RPMI7951 (cell line): Measurements from ENCODE around the gene PPP3CA. TPM values are rescaled to one million over a fixed set of nuclear protein-coding genes. Genes with fewer than 3 reads are reported as not detected.

Source experiments
- DNase-seq: peaks from one replicate; pipeline ENCODE4 v3.0.0-alpha.2; 2012; ENCODE audit warnings: low read depth
- total RNA-seq: library from RNA; depleted of rRNA; stranded (reverse); fragments of >200 nt; shearing (Covaris generic); gene quantifications from 2 replicates; pipeline ENCODE4 v1.2.3, GENCODE V29; 2014; rRNA removed

PPP3CA gene
- 31.2 and 45.4 TPM in 2 replicates for total RNA-seq

DNA sequence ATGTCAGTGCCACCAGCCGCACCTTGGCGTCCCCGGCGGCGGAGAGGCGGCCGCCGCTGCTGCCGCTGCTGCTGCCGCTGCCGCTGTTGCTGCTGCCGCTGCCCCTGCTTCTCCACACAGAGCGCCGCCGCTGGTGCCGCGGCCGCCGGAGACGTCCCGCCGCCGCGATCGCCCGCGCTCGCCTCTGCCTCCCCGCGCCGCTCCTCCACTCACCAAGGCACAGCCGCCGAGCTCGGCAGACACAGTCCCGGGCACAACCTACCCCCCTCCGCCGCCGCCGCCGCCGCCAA is at the start of gene PPP3CA:
Gene PPP3CA, minus strand, starts transcription at position 260 of the 290 bp plus-strand sequence.
- DNase-seq, result no peak

DNA sequence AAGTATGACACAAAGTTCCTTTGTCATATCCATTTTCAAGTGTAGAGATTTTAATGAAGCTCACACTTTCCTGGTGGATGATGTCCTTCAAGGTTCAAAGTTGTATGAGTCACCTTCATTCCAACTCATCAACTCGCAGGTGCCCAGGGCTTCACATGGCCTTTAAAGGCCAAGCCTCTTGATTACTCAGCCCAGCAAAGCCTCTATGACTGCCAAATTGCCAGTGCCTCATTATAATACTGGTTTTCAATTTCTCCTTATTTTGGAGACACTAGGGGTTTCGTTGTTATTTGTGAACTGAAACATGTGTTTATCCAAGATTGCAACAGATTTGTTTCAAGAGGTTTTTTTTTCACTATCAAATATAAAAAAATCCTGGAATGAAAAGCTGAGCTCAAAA is 45.9 kb upstream of the PPP3CA start:
- peak; percentile 84 for DNase-seq

- no peak for DNase-seq
Observed at GRCh38 chr4:101370663-101371210, 23.4 kb upstream of the PPP3CA start.

GRCh38 chr4:101367201-101367600 is 19.9 kb upstream of the PPP3CA start:
- DNase-seq, result peak; percentile 76

- no peak for DNase-seq
Observed at GRCh38 chr4:101366331-101366730, 19.0 kb upstream of the PPP3CA start.

DNA sequence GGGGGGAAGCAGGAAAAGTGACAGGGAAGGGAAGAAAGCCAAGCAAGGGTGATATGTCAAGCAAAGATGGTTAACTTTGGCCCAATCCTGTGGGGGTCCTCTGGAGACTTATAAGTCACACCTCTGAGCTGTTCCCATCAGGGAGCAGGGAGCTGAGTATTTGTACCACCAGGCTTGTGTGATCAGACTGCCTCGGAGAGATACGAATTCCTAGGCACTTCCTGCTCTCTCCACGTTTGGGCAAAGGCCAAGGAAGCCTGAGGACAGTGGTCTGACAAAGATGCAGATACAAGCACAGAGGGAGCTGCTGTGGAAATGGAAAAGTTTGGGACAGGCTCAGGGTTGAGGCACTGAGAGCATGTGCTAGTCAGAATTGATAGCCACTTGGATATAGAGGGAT is 10.4 kb upstream of the PPP3CA start:
- peak; percentile 85 for DNase-seq

DNA sequence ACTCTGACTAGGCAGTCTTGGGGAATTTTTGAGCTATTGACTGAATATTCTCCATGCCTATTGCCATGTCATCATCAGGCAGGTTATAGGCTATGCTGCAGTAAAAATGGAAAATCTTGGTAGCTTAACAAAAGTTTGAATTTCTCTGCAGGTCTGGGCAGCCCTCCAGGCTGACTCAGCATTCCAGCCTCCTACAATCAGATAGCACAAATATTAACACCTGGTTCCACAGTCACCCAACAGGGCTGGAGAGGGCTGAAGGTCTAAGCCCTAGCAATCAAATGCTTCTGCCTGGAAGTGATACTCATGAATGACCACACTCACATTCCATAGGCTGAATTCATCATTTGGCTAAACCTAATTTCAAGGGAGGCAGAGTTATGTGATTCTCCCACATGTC is 9.6 kb upstream of the PPP3CA start:
- DNase-seq, result peak; percentile 95

- DNase-seq, result peak; percentile 87
Observed at GRCh38 chr4:101355767-101356702, 8.7 kb upstream of the PPP3CA start.

- DNase-seq, result no peak
Observed at GRCh38 chr4:101355246-101355645, 7.9 kb upstream of the PPP3CA start.

- DNase-seq, result no peak
Observed at GRCh38 chr4:101349801-101350064, 2.4 kb upstream of the PPP3CA start.

- DNase-seq, result peak; percentile 67
Observed at GRCh38 chr4:101348995-101349800, 1.9 kb upstream of the PPP3CA start.

DNA sequence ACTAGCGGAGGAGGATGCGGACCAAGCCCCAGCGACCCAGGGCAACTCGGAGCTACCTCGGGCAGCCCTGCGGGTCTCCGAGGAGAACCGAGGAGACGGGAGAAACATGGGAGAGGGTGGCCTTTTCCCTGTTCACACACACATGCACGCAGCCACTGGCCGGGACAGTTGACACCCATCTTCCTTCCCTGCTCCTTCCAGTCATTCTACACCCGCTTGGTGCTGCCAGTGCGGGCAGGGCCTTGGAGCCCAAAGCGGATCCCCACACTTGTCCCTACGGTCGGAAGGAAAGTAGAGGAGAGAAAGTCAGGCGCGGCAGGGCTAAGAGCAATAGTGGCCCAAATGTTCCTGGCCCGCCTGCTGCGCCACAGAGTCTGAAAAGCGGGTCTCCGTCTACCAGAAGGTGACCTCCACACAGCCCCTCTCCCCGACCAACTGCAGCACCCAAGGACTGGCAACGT is 1.1 kb upstream of the PPP3CA start:
- DNase-seq, result peak; percentile 37

GRCh38 chr4:101347557-101348366 is 436 bp upstream of the PPP3CA start:
- peak; percentile 92 for DNase-seq

DNA sequence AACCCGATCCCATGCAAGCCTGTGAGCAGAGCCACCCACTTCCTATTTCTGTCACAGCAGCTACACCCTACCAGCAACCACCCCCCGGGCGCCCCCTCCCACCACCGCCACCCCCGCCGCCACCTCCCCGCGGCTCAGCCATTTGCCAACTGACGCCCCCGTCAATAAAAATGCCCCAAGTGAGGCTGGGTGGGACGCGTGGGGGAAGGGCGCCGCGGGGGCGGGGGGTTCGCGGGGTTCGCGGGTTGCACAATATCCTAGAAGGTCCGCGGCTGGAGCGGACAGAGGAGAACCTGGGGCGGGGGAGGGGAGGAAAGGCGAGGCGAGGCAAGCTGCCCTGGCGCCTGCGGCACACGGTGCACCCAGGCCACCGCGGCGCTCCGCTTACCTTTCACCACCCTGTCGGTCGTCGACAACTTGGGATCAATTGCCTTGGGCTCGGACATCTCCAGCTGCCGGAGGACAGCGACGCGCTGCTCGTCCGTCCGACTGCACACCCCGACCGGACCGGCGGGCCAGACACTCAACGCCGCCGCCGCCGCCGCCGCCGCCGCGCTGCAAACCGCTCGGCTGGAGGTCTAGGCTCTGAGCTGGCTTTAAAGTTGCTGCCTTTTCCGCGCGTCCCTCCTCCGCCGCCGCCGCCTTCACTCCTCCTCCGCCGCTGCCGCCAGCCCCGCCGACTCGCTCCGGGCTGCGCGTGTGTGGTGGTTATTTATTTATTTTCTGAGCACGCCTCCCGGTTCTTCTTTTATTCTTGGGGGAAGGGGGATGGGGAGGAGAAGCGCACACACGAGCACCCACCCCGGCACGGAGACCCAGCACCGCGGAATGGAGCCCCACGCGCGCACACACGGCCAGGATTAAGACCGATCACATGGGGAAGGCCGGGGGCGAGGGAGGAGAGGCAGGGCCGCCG is 717 bp downstream of the PPP3CA start:
- DNase-seq, result peak; percentile 57

- DNase-seq, result peak; percentile 59
Observed at GRCh38 chr4:101345596-101346350, 1.6 kb downstream of the PPP3CA start.

- peak; percentile 35 for DNase-seq
Observed at GRCh38 chr4:101345271-101345595, 2.1 kb downstream of the PPP3CA start.

GRCh38 chr4:101339332-101339731 is 8.0 kb downstream of the PPP3CA start:
- DNase-seq, result no peak

DNA sequence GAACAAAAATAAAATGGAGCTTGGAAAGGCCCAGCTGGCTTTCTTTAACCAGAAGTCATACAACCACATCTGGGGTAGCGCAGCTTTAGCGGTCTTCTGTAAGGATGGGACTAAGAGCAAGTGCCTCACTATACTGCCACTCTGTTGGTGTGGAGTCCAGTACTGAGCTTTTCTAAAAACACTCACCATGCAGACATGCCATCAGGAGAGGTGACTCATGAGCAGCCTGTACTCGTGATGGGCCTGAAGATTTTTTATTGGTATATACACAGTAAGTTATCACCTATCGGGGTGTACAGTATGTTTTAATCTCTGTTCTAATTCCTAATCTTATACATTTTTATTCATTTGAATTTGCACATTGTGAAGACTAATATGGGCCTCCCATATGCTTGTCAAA is 9.6 kb downstream of the PPP3CA start:
- DNase-seq, result peak; percentile 55

- no peak for DNase-seq
Observed at GRCh38 chr4:101334963-101335572, 12.3 kb downstream of the PPP3CA start.

GRCh38 chr4:101332424-101332823 is 14.9 kb downstream of the PPP3CA start:
- no peak for DNase-seq
